ENCODE data around the gene SCUBE2.

DNA sequence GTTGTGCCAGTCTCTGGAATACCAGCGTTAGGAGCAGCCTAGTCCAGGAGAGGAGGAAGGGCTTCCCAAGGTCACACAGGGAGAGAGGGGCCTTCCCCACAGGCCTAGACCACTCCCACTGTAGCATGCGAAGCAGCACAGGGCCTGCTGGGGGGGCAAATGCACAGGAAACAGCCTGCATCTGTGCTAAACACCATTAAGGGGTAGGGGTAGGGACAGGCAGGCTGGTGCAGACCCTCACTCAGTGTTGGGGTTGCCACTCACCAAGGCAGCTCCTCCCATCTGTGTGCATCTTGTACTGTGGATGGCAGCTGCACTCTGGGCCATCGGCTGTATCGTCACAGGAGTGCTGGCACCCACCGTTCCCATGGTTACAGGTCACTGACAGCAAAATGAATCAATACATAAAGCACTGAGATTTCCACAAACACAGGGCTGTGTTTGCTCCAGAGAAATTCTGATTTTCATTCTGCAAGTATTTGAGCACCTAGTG lies 24.9 kb downstream of the SCUBE2 start:
- TF ChIP-seq CTCF (conservative IDR thresholded peaks at IDR 0.05 in 1 of 2, IDR thresholded peaks at IDR 0.05 in 1 of 2; ENCODE audit: low read depth in 1 of 2, low read length in 2 of 2) (no peak), EZH2 (IDR thresholded peaks at IDR 0.05; ENCODE audit: low read length, missing control alignments) (no peak)
